Measurements from ENCODE around the gene MYADML2. TPM values are rescaled to one million over a fixed set of nuclear protein-coding genes. Genes with fewer than 3 reads are reported as not detected.

Gene MYADML2
- total RNA-seq, 1 donor from 2014 or later: not detected

DNA sequence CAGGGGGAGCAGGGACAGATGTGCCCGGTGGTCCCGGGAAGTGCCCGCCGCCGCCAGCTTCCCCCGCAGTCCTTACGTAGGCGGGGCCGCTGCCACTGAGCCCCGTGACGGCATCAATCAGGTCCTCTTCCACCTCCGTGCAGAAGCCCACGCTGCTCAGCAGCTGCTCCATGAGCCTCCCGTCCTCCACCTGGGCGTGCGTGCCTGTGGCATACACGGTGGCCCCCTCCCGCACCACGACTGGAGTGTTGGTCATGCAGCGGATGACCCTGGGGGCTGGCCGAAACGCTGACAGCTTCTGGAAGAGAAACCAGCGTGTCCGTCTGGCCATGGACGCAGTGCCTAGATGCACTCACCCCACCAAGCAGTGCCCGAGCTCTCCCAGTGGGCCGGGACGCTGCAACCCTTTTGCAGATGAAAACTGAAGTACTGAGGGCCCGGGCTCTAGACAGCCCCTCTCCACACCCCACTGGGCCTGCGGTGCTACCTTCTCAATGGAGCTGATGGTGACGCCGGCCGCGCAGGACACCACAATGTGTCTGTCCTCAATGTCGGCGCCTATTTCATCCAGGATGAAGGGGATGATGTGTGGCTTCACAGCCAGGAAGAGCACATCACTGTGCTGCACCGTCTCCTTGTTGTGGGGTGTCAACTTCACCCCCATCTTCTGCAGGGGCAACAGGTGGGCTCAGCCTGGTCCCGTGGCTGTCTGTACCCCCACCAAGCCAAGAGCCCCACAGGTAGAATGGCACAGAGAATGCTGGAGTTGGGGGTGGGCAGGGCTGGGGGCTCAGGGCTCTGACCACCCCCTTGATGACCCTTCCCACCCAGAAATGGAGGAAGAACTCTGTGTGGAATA, 12.0 kb downstream of the MYADML2 start:
- FAIRE-seq (no peak), DNase-seq (ENCODE audit: low read depth) (no peak)
- Histone ChIP-seq H3K4me3 (ENCODE audit: low read depth, low read length) (no peak overlapping the region), H3K36me3 (ENCODE audit: control insufficient read depth, insufficient read depth, low read length) (peaks cover 10% of the 10 kb centered on the region), H3K27me3 (ENCODE audit: control insufficient read depth, insufficient read depth, low read length) (no peaks in the 10 kb centered on the region)
- TF ChIP-seq, protein P1, sequence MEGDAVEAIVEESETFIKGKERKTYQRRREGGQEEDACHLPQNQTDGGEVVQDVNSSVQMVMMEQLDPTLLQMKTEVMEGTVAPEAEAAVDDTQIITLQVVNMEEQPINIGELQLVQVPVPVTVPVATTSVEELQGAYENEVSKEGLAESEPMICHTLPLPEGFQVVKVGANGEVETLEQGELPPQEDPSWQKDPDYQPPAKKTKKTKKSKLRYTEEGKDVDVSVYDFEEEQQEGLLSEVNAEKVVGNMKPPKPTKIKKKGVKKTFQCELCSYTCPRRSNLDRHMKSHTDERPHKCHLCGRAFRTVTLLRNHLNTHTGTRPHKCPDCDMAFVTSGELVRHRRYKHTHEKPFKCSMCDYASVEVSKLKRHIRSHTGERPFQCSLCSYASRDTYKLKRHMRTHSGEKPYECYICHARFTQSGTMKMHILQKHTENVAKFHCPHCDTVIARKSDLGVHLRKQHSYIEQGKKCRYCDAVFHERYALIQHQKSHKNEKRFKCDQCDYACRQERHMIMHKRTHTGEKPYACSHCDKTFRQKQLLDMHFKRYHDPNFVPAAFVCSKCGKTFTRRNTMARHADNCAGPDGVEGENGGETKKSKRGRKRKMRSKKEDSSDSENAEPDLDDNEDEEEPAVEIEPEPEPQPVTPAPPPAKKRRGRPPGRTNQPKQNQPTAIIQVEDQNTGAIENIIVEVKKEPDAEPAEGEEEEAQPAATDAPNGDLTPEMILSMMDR (IDR thresholded peaks at IDR 0.05; ENCODE audit: insufficient read depth, low read length, severe bottlenecking): no peak

DNA sequence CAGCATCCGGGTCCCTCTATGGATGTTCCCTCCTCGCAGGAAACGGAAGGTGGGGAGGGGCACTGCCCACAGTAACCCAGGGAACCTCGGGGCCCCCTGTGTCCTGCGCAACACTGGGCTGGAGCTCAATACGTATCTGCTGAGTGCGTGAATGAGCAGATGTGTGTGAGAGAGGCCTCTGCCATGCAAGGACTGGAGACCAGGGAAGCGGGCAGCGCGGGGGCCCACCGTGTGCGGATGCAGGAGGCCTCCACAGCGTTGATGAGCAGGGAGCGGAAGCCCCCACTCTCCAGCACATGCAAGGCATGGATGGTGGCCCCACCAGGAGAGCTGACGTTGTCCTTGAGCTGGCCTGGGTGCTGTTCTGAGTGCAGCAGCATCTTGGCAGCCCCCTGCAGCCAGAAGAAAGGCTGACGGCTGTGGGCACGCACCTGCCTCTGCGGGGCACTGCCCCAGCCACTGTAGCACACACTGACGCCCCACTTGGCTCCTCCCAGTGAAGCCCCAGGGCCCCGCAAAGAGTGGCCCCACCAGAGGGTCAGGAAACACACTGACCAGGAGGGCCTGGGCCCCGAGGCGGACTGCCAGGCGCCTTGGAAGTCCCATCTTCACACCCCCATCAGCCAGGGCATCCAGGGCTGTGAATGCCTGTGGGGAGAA, 12.8 kb downstream of the MYADML2 start:
- TF ChIP-seq, protein P1 (IDR thresholded peaks at IDR 0.05; ENCODE audit: insufficient read depth, low read length, severe bottlenecking): no peak
- Histone ChIP-seq H3K27me3 (ENCODE audit: control insufficient read depth, insufficient read depth, low read length) (no peaks in the 10 kb centered on the region), H3K4me3 (ENCODE audit: low read depth, low read length) (no peak overlapping the region), H3K36me3 (ENCODE audit: control insufficient read depth, insufficient read depth, low read length) (peaks cover 10% of the 10 kb centered on the region)
- DNase-seq (ENCODE audit: low read depth) (no peak), FAIRE-seq (no peak)

DNA sequence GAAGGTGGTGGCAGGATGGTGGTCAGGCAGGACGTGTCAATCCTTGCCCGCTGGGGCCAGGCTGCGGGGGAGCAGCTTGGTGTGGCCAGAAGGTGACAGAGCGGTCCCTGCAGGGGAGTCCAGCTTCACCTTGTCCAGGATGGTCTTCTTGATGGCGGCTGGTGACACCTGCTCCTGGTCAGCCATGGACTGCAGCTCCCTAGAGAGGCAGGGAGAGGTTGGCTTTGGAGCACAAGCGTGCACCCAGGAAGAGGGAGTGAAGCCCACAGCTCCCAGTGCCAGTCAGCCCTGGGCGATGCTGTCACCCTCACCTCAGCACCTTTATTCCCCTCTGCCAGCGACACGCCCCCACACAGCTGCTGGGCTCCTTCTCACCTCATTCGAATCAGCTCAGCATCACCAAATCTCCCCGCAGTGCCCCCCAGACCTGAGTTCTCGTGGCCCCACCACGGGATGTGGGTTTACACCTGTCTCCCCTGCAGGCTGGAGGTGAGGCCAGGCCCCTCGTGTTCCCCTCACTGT, 13.8 kb downstream of the MYADML2 start:
- H3K27me3 ChIP-seq (ENCODE audit: control insufficient read depth, insufficient read depth, low read length): no peaks in the 10 kb centered on the region
- TF ChIP-seq, protein P1 (IDR thresholded peaks at IDR 0.05; ENCODE audit: insufficient read depth, low read length, severe bottlenecking): no peak
- peak; percentile 13 for FAIRE-seq

DNA sequence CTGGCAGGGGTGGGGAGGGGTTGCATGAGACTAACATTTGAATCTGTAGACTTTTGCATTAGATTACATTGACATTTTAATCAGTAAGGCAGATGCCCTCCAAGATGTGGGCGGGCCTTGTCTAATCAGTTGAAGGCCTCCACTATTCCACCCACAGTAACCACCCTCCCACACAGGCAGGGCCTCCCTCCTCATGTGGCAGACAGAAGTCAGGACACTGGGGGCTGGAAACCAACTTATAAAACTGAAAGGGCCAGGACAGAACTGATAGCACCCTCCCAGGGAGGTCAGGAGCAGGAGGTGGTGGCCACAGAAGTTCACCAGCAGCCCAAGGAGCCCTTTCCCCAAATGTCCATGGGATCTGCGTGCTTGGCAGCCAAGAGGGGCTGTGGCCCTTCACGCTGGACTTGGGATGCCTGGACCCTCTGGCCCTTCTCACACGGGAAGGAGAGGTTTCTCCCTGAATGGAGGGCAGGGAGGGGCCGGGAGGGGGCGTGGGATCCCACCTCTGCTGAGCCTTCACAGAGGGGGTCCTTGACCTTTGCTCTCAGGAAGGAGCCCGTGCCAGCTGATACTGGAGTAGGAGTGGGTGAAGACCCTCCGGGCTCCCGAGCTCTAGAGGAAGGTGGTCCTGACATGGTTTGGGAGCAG, 14.6 kb downstream of the MYADML2 start:
- DNase-seq (ENCODE audit: low read depth): no peak
- Histone ChIP-seq H3K27me3 (ENCODE audit: control insufficient read depth, insufficient read depth, low read length) (no peaks in the 10 kb centered on the region), H3K4me3 (ENCODE audit: low read depth, low read length) (no peak overlapping the region), H3K36me3 (ENCODE audit: control insufficient read depth, insufficient read depth, low read length) (peaks cover 10% of the 10 kb centered on the region)
- TF ChIP-seq, protein P1 (IDR thresholded peaks at IDR 0.05; ENCODE audit: insufficient read depth, low read length, severe bottlenecking): no peak
- no peak for FAIRE-seq

More for the DNA sequence above, 13.8 kb downstream of the MYADML2 start:
- H3K36me3 ChIP-seq (ENCODE audit: control insufficient read depth, insufficient read depth, low read length): peaks cover 10% of the 10 kb centered on the region
- H3K4me3 ChIP-seq (ENCODE audit: low read depth, low read length): no peak overlapping the region
- no peak for DNase-seq (ENCODE audit: low read depth)

GRCh38 chr17:81931557-81932332, 15.3 kb downstream of the MYADML2 start:
- H3K36me3 ChIP-seq (ENCODE audit: control insufficient read depth, insufficient read depth, low read length): peaks cover 10% of the 10 kb centered on the region
- H3K27me3 ChIP-seq (ENCODE audit: control insufficient read depth, insufficient read depth, low read length): no peaks in the 10 kb centered on the region
- DNase-seq (ENCODE audit: low read depth) (no peak), FAIRE-seq (no peak)
- TF ChIP-seq, protein P1 (IDR thresholded peaks at IDR 0.05; ENCODE audit: insufficient read depth, low read length, severe bottlenecking): no peak
- no peak overlapping the region for H3K4me3 ChIP-seq (ENCODE audit: low read depth, low read length)
